Adrenal gland (tissue), 12 donors: ENCODE measurements around the gene EIF4A3. TPM values are rescaled to one million over a fixed set of nuclear protein-coding genes. Genes with fewer than 3 reads are reported as not detected.

Source experiments
- DNase-seq, 7 donors: peaks; one replicate each; pipeline ENCODE4 v3.0.0-alpha.2; 2019 to 2020
- H3K27ac ChIP-seq, 5 donors: fragments of 200-600 bp; sonication (generic) in 4 of 5; 1 replicate in 3 of 5; 2 replicates in 2 of 5; pipeline versions ENCODE4 v1.5.1 to v1.8.0; 2016 to 2020; ENCODE audit warnings: mild to moderate bottlenecking in 1 of 5
- H3K27me3 ChIP-seq: fragments of 200-600 bp; 2 replicates; pipeline ENCODE4 v1.8.0; 2021
- H3K36me3 ChIP-seq, 2 donors: fragments of 200-600 bp; replicated peaks in 1 of 2; 1 replicate in 1 of 2; 2 replicates in 1 of 2; pipeline versions ENCODE4 v1.5.1 to v1.8.0; 2018 to 2022
- H3K4me1 ChIP-seq, 2 donors: fragments of 200-600 bp; replicated peaks in 1 of 2; 1 replicate in 1 of 2; 2 replicates in 1 of 2; pipeline versions ENCODE4 v1.5.1 to v1.8.0; 2018 to 2021
- H3K4me3 ChIP-seq, 4 donors: fragments of 200-600 bp; sonication (generic) in 3 of 4; one replicate each; pipeline ENCODE4 v1.5.1; 2016 to 2018
- H3K9me3 ChIP-seq, 3 donors: fragments of 200-600 bp; sonication (generic) in 1 of 3; replicated peaks in 1 of 3; 1 replicate in 2 of 3; 2 replicates in 1 of 3; pipeline versions ENCODE4 v1.5.1 to v1.8.0; 2016 to 2021
- CTCF ChIP-seq, 6 experiments: fragments of 450-650 bp in 4 of 6; fragments of 200-600 bp in 2 of 6; sonication (generic) in 1 of 6; IDR thresholded peaks; 1 replicate in 5 of 6; 2 replicates in 1 of 6; pipeline versions ENCODE4 v1.5.1 to v1.8.0; 2016 to 2021; ENCODE audit warnings: antibody characterized with exemption in 6 of 6, mild to moderate bottlenecking in 2 of 6, moderate library complexity in 1 of 6
- POLR2A ChIP-seq, 2 donors: fragments of 450-650 bp; IDR thresholded peaks; one replicate each; pipeline ENCODE4 v1.6.1; 2017; ENCODE audit warnings: antibody characterized with exemption in 2 of 2, mild to moderate bottlenecking in 2 of 2, moderate library complexity in 1 of 2
- WGBS, 4 donors: extraction: QIAGEN DNeasy Blood & Tissue Kit in 2 of 4; methylation state at CpG; one replicate each; pipeline versions ENCODE4 v1.1.5 to v1.1.7; 2013 to 2017; 5-methylcytosine and 5-hydroxymethylcytosine counted together
- intact Hi-C, 2 donors: fragments of 100-400 bp; cut with DNase I; formaldehyde crosslinking; loops; one replicate each; pipeline versions ENCODE4 v1.14.1 to v1.15.0; 2022 to 2023
- polyA plus RNA-seq, 3 donors: library from polyadenylated mRNA; stranded (reverse); fragments of 200-250 nt in 2 of 3; fragments of 350-450 nt in 1 of 3; fragmentation: Illumina TruSeq in 1 of 3; extraction: RNeasy Lipid Tissue Mini Kit (QIAGEN cat#74804) in 1 of 3; gene quantifications; one replicate each; pipeline ENCODE4 v1.2.3, GENCODE V29; 2013 to 2014
- total RNA-seq, 9 donors: library from RNA; depleted of rRNA in 4 of 9; stranded (reverse); fragments of >200 nt in 4 of 9; fragments of 120-200 nt in 1 of 9; fragmentation: NEBNext Ultra II Directional in 1 of 9; extraction: Animal tissue kit (Norgen Biotek cat#: 25700) in 1 of 9; gene quantifications; one replicate each; pipeline versions ENCODE4 v1.1.0 to v1.2.4, GENCODE V29; 2013 to 2023
- donor health status: healthy with polysubstance abuse.
- donor health status: Bipolar disorder and iron deficiency.
- donor health status: DM: yes; HTN: yes; CAD: no.
- donor health status: DM: no; HTN: no; CAD: no.
- donor health status: DM: no; HTN: no; CAD: no.
- donor health status: DM: yes; HTN: yes; CAD: no.

EIF4A3 gene
- total and polyA plus RNA-seq, 12 donors, result 31.0 to 161 (median 81.0) TPM

- intact Hi-C loops, result no loop called here
- no peak for TF ChIP-seq CTCF (IDR thresholded peaks at IDR 0.05)
- no peak for TF ChIP-seq POLR2A (IDR thresholded peaks at IDR 0.05)
- Histone ChIP-seq H3K4me3 (no peak overlapping the region), H3K27me3 (no peaks in the 10 kb centered on the region), H3K9me3 (no peaks in the 10 kb centered on the region), H3K4me1 (no peaks in the 10 kb centered on the region), H3K27ac (no peak overlapping the region), H3K36me3 (no peaks in the 10 kb centered on the region)
- WGBS, 4 donors, result 80 to 95% (median 88%) methylated on average over 10 to 17 of the region's 17 CpGs
- no peak for DNase-seq
These were observed 34.5 kb upstream of the EIF4A3 start for GRCh38 chr17:80181431-80181830.

- DNase-seq, result no peak
- H3K4me1 ChIP-seq, result no peaks in the 10 kb centered on the region
- no peak overlapping the region for H3K4me3 ChIP-seq
- H3K36me3 ChIP-seq, result no peaks in the 10 kb centered on the region
- no peaks in the 10 kb centered on the region for H3K9me3 ChIP-seq
- TF ChIP-seq POLR2A (IDR thresholded peaks at IDR 0.05), result no peak
- no peak for TF ChIP-seq CTCF (IDR thresholded peaks at IDR 0.05)
- H3K27me3 ChIP-seq, result no peaks in the 10 kb centered on the region
- H3K27ac ChIP-seq, result no peak overlapping the region
- intact Hi-C loops, result no loop called here
- 86 to 92% (median 88%) methylated on average over 11 to 14 of the region's 14 CpGs for WGBS, 4 donors
These were observed 33.3 kb upstream of the EIF4A3 start for GRCh38 chr17:80180192-80180591.

- 85 to 94% (median 88%) methylated on average over 12 to 21 of the region's 21 CpGs for WGBS, 4 donors
- no peaks in the 10 kb centered on the region for H3K27me3 ChIP-seq
- no peak overlapping the region for H3K27ac ChIP-seq
- H3K4me1 ChIP-seq, result no peaks in the 10 kb centered on the region
- intact Hi-C loops, result no loop called here
- TF ChIP-seq CTCF (IDR thresholded peaks at IDR 0.05) (no peak), POLR2A (IDR thresholded peaks at IDR 0.05) (no peak)
- DNase-seq, result no peak
- H3K9me3 ChIP-seq, result no peaks in the 10 kb centered on the region
- no peak overlapping the region for H3K4me3 ChIP-seq
- H3K36me3 ChIP-seq, result no peaks in the 10 kb centered on the region
These were observed 31.2 kb upstream of the EIF4A3 start for GRCh38 chr17:80177986-80178595.

GRCh38 chr17:80176757-80177156 lies 29.8 kb upstream of the EIF4A3 start:
- Histone ChIP-seq H3K27ac (no peak overlapping the region), H3K4me1 (no peaks in the 10 kb centered on the region), H3K36me3 (no peaks in the 10 kb centered on the region), H3K27me3 (no peaks in the 10 kb centered on the region), H3K4me3 (no peak overlapping the region), H3K9me3 (no peaks in the 10 kb centered on the region)
- TF ChIP-seq POLR2A (IDR thresholded peaks at IDR 0.05), result no peak
- no peak for TF ChIP-seq CTCF (IDR thresholded peaks at IDR 0.05)
- intact Hi-C loops, result no loop called here
- DNase-seq, result no peak
- WGBS, 4 donors, result 83 to 92% (median 88%) methylated on average over 6 to 11 of the region's 11 CpGs
